Fibroblast of skin of right biceps (primary cell): ENCODE data around the gene ILKAP.

Experiments used
- DNase-seq: peaks from one replicate; pipeline ENCODE4 v3.0.0-alpha.2; 2013

ILKAP gene

DNA sequence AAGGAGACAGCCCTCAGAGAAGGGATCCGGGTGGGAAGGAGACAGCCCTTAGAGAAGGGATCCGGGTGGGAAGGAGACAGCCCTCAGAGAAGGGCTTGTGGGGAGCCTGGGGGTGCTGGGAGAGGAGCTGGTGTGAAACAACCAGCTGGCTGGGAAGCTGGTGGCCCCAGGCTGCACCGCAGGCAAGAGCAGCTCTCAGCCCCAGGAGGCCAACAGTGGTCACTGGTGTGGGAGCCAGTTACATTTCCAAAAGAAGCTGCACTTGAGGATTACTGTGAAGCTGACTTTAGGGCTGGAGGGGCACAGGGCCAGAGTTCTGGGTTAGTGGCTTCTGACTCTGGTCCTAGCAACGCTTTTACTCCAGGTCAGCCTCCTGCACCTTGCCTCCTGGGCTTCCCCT, 33.1 kb upstream of the ILKAP start:
- DNase-seq = no peak

DNA sequence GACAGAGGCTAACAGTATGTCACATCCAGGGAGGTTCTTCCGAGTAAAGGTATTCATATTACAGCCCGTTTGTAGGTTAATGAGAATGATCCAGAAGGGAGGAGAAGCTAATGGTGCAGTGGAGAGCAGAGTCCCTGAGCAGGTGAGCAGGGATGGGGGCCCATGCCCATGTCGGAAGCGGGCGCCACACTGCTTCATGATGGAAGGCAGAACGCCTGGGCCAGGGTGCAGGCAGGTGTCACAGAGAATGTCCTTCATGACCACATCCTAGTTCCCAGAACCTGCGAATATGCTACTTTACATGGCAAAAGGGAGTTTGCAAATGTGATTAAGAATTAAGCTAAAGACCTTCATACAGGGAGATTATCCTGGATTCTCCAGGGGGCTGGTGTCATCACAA, 32.4 kb upstream of the ILKAP start:
- no peak for DNase-seq

- peak; percentile 26 for DNase-seq
Observed at GRCh38 chr2:238235331-238235732, 31.8 kb upstream of the ILKAP start.

DNA sequence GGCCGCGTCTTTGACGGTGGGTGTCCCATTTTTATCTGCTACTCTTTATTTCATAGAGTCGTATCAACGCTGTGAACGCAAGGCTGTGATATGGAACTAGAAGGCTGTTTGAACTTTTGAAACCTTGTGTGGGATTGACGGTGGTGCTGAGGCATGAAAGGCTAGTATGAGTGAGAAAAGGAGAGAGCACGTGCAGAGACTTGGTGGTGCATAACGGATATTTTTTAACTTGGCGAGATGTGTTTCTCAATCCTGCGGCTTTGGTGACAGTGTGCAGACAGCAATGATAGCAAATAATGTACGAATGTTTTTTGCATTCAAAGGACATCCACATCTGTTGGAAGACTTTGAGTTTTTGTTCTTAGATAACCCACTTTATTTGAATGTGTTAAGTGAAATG, 30.1 kb upstream of the ILKAP start:
- DNase-seq = no peak

DNA sequence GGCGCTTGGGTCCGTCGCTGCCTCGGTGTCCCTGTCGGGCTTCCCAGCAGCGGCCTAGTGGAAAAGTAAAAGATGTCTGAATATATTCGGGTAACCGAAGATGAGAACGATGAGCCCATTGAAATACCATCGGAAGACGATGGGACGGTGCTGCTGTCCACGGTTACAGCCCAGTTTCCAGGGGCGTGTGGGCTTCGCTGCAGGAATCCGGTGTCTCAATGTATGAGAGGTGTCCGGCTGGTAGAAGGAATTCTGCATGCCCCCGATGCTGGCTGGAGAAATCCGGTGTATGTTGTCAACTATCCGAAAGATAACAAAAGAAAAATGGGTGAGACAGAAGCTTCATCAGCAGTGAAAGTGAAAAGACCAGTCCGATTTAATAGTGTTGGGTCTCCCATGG, 28.3 kb upstream of the ILKAP start:
- no peak for DNase-seq

DNA sequence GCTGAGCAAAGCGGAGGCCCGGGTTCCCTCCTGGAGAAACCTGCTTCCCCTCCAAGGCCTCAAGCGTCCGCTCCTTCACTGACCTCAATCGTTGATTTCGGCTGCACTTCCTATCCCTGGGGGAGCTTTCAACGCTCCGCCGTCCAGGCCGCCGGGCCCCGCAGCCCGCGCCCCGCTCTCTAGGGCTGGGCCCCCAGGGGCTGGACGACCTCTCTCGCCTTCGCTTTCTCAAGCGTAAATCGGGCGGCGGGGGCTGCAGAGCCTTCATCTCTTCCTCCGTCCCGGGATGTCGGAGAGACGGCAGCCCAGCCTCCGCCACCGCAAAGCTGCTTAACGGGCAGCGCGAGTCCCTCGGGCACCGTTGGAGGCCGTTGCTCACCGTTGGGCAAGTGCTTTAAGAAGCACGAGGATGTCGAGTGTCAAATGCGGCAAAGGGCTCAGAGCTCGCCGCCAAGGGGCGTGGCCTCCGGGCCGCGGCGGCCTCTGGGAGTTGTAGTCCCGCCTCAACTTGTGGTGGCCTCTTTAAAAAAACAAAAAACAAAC, 27.8 kb upstream of the ILKAP start:
- peak; percentile 46 for DNase-seq

DNA sequence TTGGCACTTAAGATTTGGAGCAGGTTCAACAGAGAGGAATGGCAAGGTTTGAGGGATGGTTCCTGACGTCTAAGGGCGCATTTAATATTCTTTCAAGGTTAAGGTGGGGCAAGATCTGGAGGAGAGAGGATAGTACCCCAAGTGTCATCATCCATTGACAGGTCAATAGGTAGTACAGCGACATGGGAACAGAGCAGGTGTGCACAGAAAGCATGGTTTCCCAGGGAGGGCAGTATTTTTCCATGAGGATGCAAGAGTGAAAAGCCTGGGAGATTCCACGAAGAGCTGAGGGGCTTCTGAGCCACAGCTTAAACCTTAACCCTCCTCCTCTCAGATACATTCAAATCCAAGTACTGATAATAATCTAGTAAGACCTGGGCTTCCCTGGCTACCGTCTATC, 27.2 kb upstream of the ILKAP start:
- DNase-seq = no peak

- no peak for DNase-seq
Observed at GRCh38 chr2:238228700-238229099, 25.2 kb upstream of the ILKAP start.

DNA sequence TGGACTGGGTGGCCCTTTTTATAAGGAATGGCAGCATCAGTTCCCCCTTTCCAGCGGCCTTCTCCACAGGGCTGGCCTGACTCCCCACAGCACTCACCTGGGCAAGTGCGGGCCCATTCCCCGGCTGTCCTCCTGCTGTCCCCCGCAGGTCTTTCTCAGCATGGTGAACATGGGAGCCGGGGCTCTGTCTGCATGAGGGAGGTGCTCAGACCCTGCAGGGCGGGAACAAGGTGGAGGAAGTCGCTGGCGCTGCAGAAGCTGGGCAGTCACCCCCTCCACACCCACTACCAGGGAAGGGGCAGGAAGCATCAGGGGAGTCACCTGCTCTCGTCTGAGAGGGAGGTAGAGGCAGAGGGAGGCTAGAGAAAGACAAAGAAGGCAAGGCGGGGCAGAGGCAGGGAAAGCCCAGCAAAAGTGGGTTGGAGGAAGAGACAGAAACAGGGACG, 24.1 kb upstream of the ILKAP start:
- DNase-seq = no peak

DNA sequence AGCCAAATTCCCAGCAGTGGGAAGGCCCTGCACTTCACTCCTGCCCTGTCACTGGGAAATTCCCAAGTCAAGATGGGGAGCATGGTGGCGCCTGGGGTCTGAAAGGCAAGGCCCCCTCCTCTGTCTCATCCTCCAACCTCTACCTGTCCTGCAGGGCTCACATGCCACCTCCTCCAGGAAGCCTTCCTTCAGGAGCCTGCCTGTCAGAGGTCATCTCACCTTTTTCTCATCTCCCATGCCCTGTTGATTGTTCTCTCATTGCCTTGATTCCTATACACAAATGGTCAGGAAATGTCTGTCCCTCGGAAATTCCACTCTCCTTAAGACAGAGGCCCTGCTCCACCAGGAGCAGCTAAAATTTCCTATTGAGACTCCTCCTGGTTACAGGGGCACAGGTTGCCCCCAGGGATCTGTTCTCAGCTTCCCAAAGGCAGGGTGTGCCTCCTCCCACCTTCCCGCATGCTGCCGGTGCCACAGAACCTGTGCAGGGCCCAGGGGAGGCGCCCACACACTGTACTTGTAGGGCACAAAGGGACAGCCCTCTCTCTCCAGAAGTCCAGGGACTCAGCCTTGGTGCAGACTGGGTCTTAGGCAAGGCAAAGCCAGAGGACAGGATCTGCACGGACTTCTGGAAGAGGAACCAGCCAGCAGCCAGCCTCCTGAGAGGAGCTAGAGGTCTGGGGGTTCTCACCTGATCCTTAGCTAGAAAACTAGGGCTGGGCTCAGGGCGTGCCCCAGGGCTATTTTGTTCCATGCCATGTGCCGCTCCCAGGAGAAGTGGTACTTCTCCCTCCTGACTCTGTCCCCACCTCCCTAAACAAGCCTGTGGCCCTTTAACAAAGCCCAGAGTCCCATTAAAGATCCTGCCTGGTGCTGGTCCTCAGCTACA, 23.4 kb upstream of the ILKAP start:
- DNase-seq = no peak

- DNase-seq = peak; percentile 43
Observed at GRCh38 chr2:238225911-238226697, 22.6 kb upstream of the ILKAP start.

GRCh38 chr2:238225121-238225520, 21.6 kb upstream of the ILKAP start:
- no peak for DNase-seq

- no peak for DNase-seq
Observed at GRCh38 chr2:238224356-238225035, 21.0 kb upstream of the ILKAP start.

- no peak for DNase-seq
Observed at GRCh38 chr2:238220892-238221521, 17.5 kb upstream of the ILKAP start.

- DNase-seq = no peak
Observed at GRCh38 chr2:238220274-238220891, 16.9 kb upstream of the ILKAP start.

DNA sequence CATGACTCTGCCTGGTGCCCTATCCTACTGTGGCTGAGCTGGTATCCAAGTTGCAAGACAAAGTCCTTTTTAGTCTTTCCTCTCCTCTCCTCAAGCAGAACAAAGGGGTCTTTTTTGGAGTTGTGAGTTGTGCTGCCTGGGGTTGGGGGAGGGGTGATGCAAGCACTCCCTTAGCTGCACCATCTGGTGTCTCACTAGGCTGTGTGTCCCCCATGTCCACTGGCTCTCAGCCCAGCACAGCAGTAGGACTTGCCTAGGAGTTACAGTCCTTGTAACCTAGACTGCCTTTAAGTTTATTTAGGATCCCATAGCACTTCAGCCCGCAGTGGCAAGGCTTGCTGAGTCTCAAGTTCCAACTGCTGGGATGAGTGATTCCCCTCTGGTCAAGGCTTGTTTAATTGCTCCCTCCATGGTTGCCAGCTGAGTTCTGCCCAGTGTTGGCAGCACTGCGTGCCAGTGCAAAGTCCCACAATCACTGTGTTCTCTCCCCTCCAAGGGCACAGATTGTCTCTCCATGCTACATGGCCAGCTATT, 13.2 kb upstream of the ILKAP start:
- no peak for DNase-seq

DNA sequence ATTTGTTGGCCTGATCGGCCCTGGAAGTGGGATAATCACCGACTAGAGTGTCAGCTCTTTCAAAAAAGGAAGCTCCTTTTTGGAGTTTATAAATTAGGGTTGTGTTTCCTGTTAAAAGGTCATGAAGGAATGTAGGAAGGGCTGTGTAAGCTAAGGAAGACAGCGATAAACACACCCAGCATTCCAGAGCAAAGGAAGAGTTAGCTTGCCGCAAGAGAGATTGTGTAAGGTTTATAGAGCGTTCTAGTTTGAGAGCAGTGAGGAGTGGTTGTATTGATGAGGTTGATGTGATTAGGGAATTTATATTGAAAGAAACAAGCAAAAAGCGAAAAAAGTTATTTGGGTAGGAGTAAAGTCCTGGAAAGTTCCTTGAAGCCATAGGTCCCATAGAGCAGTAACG, 3.5 kb upstream of the ILKAP start:
- no peak for DNase-seq

DNA sequence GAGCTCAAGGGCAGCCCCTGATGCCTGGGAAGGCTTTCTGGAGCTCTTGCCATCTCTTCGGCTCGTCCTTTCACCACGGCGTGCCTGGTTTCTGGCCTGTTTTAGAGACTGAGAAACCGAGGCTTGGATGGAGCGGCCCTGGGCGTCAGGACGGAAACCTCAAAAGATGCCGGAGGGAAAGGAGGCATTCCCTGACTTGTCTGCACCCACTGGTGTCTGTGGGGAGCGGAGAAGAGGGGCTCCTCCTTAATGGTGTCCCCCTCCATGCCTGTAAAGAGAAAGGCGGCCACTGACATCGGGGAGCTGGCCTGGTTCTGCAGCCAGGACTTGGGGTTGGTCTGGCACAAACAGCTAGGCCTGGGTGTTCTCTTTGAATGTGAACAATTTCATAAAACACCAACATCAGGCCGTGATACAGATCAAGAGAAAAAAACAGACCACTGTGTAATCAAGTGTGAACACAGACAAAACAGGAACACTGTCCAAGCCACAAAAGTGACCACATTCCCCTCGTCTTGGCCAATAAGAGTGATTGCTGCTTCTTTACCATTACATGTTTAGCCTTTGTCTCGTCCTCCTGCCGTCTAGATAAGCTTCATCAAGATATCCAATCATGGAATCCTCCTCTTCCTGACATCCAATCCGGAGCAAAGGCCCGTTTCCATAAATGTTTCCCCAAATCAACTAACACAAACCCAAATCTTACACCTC, 633 bp upstream of the ILKAP start:
- no peak for DNase-seq

GRCh38 chr2:238202326-238203093, 985 bp downstream of the ILKAP start:
- peak; percentile 12 for DNase-seq

GRCh38 chr2:238190445-238190844, 13.1 kb downstream of the ILKAP start:
- no peak for DNase-seq
